Measurements from ENCODE around the gene SCN3B.

SCN3B gene

DNA sequence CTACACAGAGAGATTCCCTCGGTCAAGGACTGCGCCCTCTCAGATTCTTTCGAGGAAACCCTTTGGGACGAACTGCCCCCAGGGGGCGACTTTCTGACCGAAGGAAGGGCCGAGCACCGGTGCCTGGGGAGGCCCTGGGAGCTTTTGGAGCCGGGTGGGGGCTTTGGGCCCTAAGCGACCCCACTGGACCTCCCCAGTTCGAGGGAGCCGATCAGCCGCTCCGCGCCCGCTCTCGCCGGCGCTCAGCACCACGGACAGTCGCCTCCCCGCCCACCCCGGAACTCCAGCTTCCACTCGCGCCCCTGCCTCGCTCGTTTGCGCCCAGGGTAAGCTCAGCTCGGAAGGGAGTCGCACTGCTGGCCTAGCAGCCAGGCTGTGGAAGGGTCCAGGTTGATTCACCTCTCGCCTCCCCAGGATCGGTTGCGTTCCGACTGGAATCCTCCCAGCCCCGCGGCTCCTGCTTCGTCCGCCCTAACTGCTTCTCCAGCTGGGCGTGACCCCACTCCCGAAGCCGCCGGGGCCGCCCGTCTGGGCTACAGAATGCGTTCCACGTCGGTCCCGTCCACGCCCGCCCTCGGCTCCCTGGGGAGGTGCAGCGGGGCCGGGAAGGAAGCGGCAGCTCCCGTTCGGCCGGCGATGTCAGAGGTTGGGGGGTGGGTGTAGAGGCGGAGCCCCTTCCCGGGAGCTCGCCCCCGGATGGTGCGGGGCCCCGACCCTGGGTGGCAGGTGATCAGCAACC, 428 bp downstream of the SCN3B start:
- DNase-seq, result no peak

GRCh38 chr11:123653483-123653826, 969 bp downstream of the SCN3B start:
- no peak for DNase-seq

DNA sequence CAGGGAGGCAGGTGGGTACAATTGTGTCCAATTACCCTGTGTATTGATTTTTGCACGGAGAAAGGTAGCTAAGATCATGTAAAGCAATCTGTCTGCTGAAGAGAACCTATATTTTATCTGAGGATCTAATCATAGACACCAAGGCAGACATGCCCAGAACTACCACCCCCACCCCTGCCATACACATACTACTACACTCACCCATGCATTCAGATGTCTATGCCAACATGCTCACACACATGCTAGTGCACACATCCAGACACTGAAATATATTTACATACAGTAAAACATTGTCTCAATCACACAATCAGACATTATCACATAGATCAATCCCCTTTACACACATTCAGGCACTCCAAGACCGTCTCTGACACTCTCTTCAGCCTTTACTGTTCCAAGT, 1.8 kb downstream of the SCN3B start:
- no peak for DNase-seq

- no peak for DNase-seq
Observed at GRCh38 chr11:123650901-123651300, 3.5 kb downstream of the SCN3B start.

GRCh38 chr11:123645286-123645975, 9.0 kb downstream of the SCN3B start:
- DNase-seq, result no peak

DNA sequence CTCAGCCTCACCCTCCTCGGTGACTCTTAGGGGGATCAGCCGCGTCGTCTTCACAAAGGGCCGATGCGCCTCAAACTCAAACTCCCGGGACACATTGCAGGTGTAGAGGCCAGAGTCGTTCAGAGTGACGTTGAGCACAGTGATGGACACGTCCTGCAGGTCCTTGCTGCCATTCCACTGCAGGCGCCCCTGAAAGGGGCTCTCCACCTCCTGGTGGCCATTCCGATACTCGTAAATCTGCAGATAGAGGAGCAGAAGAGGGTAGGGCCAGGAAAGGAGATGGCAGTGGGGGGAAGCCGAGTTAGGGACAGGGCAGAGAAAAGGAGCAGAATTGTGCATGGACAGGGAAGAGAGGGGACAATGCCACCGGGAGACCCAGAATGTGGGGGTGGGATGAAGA, 12.0 kb downstream of the SCN3B start:
- DNase-seq, result no peak

GRCh38 chr11:123641495-123641840, 13.0 kb downstream of the SCN3B start:
- no peak for DNase-seq

- peak; percentile 30 to 49 for DNase-seq
Observed at GRCh38 chr11:123640677-123641494, 13.5 kb downstream of the SCN3B start.

DNA sequence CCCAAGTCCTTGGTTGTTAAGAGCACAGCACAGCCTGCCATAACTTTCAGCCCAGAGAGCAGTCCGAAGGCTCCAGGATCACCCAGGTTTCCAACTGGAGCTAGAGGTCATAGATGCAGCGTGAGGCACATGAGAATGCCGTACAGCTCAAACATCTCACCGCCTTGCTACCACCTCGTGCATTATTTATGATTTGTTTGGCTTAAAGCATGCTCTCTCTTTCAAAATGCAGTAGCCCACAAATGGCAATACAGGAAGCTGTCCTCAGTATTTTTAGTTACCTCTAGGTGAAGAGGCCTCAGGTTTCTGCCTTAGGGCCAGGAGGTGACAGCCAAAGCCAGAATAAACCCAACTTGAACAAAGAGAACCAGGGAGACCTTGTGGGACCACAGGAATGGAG, 14.4 kb downstream of the SCN3B start:
- no peak for DNase-seq

DNA sequence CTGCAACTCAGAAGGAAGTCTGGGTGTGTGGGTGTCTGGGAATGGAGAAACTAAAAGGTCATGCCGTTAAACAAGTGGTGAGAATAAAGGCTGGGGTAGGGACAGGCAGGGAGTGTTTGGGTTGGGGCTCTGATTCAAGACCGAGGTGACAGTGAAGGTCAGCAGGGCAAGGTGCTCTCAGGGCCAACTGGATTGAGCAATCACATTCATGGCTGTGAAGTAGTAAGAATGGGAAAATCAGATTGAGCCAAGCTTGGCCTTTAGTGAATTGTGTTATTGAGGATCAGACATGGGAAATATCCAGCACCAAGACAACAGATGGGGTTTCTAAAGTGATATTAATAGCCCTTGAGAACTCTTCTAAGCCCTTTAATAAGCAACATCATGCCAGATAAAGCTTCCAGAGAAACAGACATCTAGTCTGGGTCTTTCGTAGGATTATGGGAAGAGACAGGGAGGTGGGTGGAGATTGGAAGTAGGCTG, 24.3 kb downstream of the SCN3B start:
- DNase-seq, result no peak

DNA sequence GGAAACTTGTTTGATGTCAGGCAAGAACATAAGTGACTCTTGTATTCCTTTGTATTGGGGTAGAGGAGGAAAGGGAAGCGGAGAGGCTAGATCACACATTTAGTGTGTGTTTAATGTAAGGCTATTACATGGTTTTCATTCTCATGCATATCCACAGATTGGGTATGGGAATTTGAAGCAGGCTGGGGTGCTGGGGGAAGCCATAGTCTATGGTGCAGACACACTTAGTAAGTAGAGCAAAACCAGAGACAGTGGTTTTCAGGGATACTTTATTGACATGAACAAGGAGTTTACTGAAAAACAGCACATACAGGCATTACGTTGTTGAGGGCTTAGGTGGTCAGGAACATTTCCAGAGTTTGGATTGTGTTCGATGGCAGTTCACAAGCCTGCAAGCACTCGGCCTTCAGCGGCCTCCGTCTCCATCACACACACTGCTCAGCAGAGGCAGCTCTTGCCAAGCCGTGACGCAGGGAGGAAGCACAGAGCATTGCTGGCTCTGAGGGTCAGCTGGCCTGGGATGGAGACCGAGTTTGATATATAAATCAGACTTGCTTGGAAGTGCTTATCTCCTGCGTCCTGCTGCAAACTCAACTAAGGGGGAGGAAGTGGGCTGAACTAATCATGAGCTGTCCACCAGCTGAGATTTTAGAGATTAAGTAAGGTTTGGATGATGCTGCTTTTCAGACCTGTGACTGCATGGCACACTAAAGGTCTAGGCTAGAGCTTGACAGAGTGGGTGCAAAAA, 25.3 kb downstream of the SCN3B start:
- no peak for DNase-seq

GRCh38 chr11:123624974-123625373, 29.4 kb downstream of the SCN3B start:
- DNase-seq, result no peak

- no peak for DNase-seq
Observed at GRCh38 chr11:123622576-123622975, 31.8 kb downstream of the SCN3B start.

GRCh38 chr11:123616505-123617198, 37.8 kb downstream of the SCN3B start:
- no peak for DNase-seq

DNA sequence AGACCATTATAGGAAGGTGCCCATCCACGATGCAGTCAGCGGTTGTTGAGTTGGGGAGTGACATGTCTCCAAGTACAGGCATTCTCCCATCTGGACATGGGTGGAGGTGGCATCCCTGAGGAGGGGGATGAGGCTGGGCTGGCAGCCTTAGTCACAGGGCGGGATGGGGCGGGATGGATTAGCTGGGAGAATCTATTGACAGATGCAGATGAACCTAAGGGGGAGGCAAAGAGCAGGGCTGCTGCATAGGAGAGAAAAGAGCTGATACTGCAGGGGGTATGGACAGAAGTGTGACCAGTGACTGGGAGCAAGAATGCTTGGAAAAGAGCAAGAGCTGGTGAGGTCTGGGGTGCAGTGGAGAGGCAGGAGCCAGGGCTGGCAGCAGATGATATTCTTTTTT, 42.7 kb downstream of the SCN3B start:
- DNase-seq, result no peak

DNA sequence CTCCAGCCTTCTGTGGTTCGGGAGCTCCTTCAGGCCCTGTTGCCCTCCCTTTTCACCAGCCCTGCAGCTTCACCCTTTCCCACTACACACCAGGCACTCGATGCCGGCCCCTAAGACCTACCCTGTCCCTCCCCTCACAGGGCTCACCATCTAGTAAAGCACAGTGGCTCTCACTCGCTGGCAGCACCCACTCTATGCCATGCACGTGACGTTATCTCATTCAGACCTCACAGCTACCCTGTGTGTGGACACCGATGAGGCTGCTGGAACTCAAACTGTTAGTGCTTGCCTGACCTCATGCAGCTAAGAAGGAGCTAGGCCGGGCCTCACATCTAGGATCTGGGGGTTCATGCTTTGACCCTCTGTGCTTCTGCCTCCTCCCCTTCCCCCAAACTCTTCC, 45.5 kb downstream of the SCN3B start:
- DNase-seq, result no peak

- DNase-seq, result no peak
Observed at GRCh38 chr11:123608371-123608770, 46.1 kb downstream of the SCN3B start.

DNA sequence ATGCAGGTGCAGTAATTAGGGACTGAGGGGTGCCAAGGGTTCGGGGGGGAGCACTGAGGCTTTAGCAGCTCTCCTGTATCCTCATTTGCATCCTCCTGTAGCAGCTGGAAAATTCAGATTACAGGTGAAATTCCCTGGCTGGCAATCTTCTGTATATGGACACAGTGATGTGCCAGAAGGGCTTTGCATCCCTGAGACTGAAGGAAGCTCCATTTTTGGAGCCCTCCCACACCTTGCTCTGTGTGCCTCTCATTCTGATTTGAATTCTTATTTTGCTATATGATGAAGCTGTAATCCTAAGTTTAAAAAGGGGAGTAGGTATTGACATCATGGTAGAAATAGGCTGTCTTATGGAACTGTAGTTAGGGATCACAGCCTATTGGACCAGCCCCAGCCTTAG, 46.6 kb downstream of the SCN3B start:
- no peak for DNase-seq

GRCh38 chr11:123603666-123604065, 50.8 kb downstream of the SCN3B start:
- no peak for DNase-seq

GRCh38 chr11:123601743-123602142, 52.7 kb downstream of the SCN3B start:
- DNase-seq, result no peak

DNA sequence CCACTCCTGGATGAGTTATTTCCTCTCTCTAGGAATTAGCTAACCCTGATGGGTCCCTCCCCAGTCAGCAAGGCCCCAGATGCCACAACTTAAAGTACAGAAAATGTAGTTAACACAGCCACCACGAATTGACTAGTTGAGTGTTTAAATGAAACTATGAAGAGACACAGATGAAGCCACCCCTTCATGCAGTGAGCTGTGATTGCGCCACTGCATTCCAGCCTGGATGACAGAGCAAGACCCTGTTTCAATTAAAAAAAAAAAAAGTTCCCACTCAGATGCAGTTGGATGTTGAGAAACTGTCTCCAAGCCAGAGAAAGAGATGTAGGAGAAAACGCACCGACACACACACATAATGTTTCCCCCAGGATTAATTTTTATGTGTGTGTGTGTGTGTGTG, 53.3 kb downstream of the SCN3B start:
- no peak for DNase-seq

DNA sequence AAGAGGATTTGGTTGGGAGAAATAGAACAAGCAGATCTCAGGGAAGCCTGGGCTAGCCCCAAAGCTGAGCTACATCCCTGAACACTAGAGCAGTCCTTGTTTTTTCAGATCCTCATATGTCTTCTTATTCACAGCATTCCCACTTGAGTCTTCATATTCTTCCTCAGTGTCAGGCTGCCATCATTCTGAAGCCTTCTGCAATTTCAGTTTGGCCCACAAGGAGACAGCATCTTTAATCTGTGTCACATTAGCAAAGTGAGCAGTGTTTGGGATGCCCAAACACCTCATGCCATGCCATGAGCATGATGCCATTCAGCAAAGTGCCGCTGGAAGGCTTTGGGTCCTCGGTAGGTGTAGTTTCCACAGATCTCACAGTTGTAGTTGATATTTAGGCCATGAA, 56.6 kb downstream of the SCN3B start:
- DNase-seq, result no peak

DNA sequence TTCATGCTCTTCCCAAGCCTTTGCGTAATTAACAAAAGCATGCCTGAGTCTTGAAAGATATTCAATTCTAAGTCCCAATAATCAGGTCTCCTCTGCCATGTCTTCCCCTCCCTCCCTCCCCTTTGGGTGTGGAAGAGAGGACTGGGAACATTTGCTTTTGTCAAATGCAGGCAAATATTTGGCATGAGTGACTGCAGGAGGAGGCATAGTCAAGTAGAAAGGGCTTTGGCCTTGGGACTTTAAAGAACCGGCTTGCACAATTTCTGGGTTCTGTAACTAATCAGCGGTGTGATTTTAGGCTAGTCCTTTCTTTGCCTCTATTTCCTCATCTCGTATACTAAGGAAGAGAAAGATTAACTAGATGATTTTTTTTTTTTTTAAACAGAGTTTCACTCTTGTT, 59.5 kb downstream of the SCN3B start:
- DNase-seq, result no peak
